Naive thymus-derived CD8-positive, alpha-beta T cell (primary cell): ENCODE measurements around the gene ZAP70. TPM values are rescaled to one million over a fixed set of nuclear protein-coding genes. Genes with fewer than 3 reads are reported as not detected.

ENCODE experiments used
- ATAC-seq, 2 donors: fragments of 150-1000 bp; cut with Tn5 transposase in 1 of 2; sonication (Bioruptor Pico), chemical (Tn5 transposase) in 1 of 2; 1 replicate in 1 of 2; 2 replicates in 1 of 2; pipeline ENCODE4 v1.10.0; 2021; ENCODE audit warnings: mild to moderate bottlenecking in 2 of 2, moderate library complexity in 2 of 2
- POLR2A ChIA-PET: fragments of 350-600 bp; sonication (Branson Sonifier 250); formaldehyde crosslinking; loops from one replicate; lab custom pipeline; 2021; ENCODE audit warnings: antibody characterized with exemption; lab: Charles Lee
- DNase-seq, 10 donors: peaks; one replicate each; pipeline versions ENCODE4 v3.0.0 to v3.0.0-alpha.2; 2020 to 2022
- H3K27ac Mint-ChIP-seq, 10 donors: one replicate each; pipeline ENCODE4 v1.8.0; 2020 to 2022; ENCODE audit warnings: mild to moderate bottlenecking in 10 of 10, mixed read lengths in 10 of 10, moderate library complexity in 4 of 10, inconsistent platforms in 1 of 10
- H3K27me3 Mint-ChIP-seq, 5 donors: one replicate each; pipeline ENCODE4 v1.8.0; 2021 to 2022; ENCODE audit warnings: mixed read lengths in 5 of 5
- H3K36me3 Mint-ChIP-seq, 3 donors: one replicate each; pipeline ENCODE4 v1.8.0; 2020 to 2022; ENCODE audit warnings: mixed read lengths in 3 of 3, mild to moderate bottlenecking in 2 of 3, inconsistent platforms in 1 of 3
- H3K4me1 Mint-ChIP-seq, 4 donors: one replicate each; pipeline ENCODE4 v1.8.0; 2021 to 2022; ENCODE audit warnings: mixed read lengths in 4 of 4
- H3K4me3 Mint-ChIP-seq, 10 donors: one replicate each; pipeline ENCODE4 v1.8.0; 2020 to 2022; ENCODE audit warnings: mild to moderate bottlenecking in 10 of 10, mixed read lengths in 10 of 10, moderate library complexity in 6 of 10, inconsistent platforms in 1 of 10
- H3K9me3 Mint-ChIP-seq, 9 donors: one replicate each; pipeline ENCODE4 v1.8.0; 2020 to 2022; ENCODE audit warnings: mixed read lengths in 9 of 9, mild to moderate bottlenecking in 3 of 9, inconsistent platforms in 1 of 9, moderate library complexity in 1 of 9
- polyA plus RNA-seq, 3 donors: library from polyadenylated mRNA; unstranded; fragments of 300-500 nt; fragmentation: Illumina TruSeq; gene quantifications; one replicate each; pipeline ENCODE4 v1.2.3, GENCODE V29; 2021
- total RNA-seq, 8 experiments: library from RNA in 2 of 8; stranded (reverse) in 2 of 8; gene quantifications; one replicate each; pipeline ENCODE4 v1.2.3 and lab custom pipeline; 2021 to 2026

ZAP70 gene
- total and polyA plus RNA-seq, 5 experiments from 2014 or later: 131 to 503 (median 168) TPM

DNA sequence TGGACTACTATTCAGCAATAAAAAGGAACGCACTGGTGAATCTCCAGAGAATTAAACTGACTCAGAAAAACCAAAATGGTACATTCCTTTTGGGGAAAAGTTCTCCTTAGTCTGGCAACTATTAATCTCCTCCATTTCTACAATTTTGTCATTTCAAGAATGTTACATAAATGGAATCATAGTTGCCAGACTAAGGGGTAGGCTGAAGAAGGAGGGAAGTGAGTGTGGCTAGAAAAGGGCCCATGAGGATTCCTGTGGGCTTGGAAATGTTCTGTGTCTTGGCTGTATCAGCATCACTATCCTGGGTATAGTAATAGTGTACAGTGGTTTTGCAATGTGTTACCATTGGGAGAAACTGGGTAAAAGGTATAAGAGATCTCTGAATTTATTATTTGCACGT lies 72.4 kb downstream of the ZAP70 start:
- ATAC-seq (no peak), DNase-seq (no peak)
- Mint-ChIP-seq H3K4me3 (no peak overlapping the region), H3K4me1 (peaks cover 0 to 9% (median 7%) of the 10 kb centered on the region in 4 donors), H3K36me3 (peaks cover 0 to 49% (median 10%) of the 10 kb centered on the region in 3 donors), H3K9me3 (no peaks in the 10 kb centered on the region), H3K27ac (peak overlapping the region in 1 of 10 donors; percentile 69), H3K27me3 (no peaks in the 10 kb centered on the region)
- POLR2A ChIA-PET: no interaction called here

DNA sequence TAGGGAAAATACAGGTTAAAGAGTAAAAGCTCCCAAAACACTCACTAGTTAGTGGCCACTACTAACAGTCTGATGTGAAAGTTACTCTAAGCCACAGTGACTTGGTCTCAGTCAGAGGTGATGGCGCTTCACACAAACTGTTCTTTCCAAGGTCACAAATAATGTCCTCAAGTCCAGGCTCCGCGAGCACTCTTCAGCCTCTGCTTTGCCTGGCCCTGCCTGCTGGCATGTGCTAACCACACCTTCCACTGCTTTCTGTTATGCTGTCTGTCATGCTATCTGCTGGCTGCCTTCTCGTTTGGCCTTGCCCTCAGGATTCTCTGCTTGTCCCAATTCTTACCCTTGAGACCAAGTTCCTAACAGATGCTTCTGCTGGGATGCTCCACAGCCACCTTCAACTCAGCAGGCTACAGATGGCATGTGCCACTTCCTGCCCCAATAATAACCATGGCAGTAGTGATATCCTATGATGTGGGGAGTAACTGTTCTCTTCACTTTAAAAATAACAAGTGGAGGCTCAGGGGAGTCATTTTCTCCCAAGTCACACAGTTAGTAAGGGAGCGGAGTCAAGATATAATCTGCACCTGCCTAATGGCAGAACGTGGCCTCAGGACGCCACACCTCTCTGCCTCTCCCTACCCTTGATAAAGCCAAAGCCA lies 75.7 kb downstream of the ZAP70 start:
- POLR2A ChIA-PET: no interaction called here
- Mint-ChIP-seq H3K27ac (peak overlapping the region in 3 of 10 donors; percentile 15 to 74 (median 62)), H3K4me3 (no peak overlapping the region), H3K9me3 (no peaks in the 10 kb centered on the region), H3K36me3 (peaks cover 0 to 73% (median 27%) of the 10 kb centered on the region in 3 donors), H3K27me3 (no peaks in the 10 kb centered on the region), H3K4me1 (peaks cover 0 to 7% (median 5%) of the 10 kb centered on the region in 4 donors)
- no peak for DNase-seq
- no peak for ATAC-seq

Other genes starting within 250 kb of the ZAP70 start
- 10 to 100 TPM; 76.4 to 78.7 TPM for gene ANKRD36B, start 123.7 kb upstream of the ZAP70 start, total RNA-seq
- 10 to 100 TPM in 2 of 3 donors, 1 to 10 TPM in 1; 8.1 to 14.8 (median 14.3) TPM for gene ANKRD36B, start 123.7 kb upstream of the ZAP70 start, polyA plus RNA-seq
- 100 to 1,000 TPM; 119 to 125 TPM for gene COX5B, start 67.5 kb upstream of the ZAP70 start, total RNA-seq
- 100 to 1,000 TPM; 321 to 373 (median 350) TPM for gene COX5B, start 67.5 kb upstream of the ZAP70 start, polyA plus RNA-seq
- 10 to 100 TPM; 94.0 to 97.8 TPM for gene ACTR1B, start 49.5 kb upstream of the ZAP70 start, total RNA-seq
- 10 to 100 TPM; 11.7 to 17.9 (median 13.0) TPM for gene ACTR1B, start 49.5 kb upstream of the ZAP70 start, polyA plus RNA-seq
- gene C2orf92, start 43.9 kb upstream of the ZAP70 start, total RNA-seq: 10 to 100 TPM; 18.2 to 21.2 TPM
- gene C2orf92, start 43.9 kb upstream of the ZAP70 start, polyA plus RNA-seq: 1 to 10 TPM in 1 of 3 donors, under 1 TPM in 2; 0.35 to 1.5 (median 0.68) TPM